ENCODE data around the gene TP53INP2.
"Not testable (repeated sequence)": the region's sequence is repeated elsewhere in the genome, so short reads cannot be mapped to it uniquely, and the experiment has no call there.

TP53INP2 gene

GRCh38 chr20:34704177-34705007, at the start of gene TP53INP2:
TP53INP2 (plus strand) TSS chr20:34704344; CDS start chr20:34708740, 4,396 bp downstream.
- peak; percentile 97 for DNase-seq

- DNase-seq = not testable (repeated sequence)
Observed at GRCh38 chr20:34658654-34659053, 45.5 kb upstream of the TP53INP2 start.

- DNase-seq = not testable (repeated sequence)
Observed at GRCh38 chr20:34661811-34662210, 42.3 kb upstream of the TP53INP2 start.

- no peak for DNase-seq
Observed at GRCh38 chr20:34663213-34663943, 40.8 kb upstream of the TP53INP2 start.

- DNase-seq = not testable (repeated sequence)
Observed at GRCh38 chr20:34664751-34665150, 39.4 kb upstream of the TP53INP2 start.

GRCh38 chr20:34669094-34669493, 35.0 kb upstream of the TP53INP2 start:
- DNase-seq = no peak

- no peak for DNase-seq
Observed at GRCh38 chr20:34673412-34673811, 30.7 kb upstream of the TP53INP2 start.

GRCh38 chr20:34675561-34675960, 28.6 kb upstream of the TP53INP2 start:
- DNase-seq = no peak

- DNase-seq = peak in 1 of 3 donors; percentile 14
Observed at GRCh38 chr20:34675993-34676641, 28.0 kb upstream of the TP53INP2 start.

- peak; percentile 95 to 99 (median 99) for DNase-seq
Observed at GRCh38 chr20:34676642-34677373, 27.3 kb upstream of the TP53INP2 start, which contains the start of gene PIGU. PIGU (minus strand) TSS chr20:34677092; CDS start chr20:34677085, 7 bp downstream.

GRCh38 chr20:34680586-34681175, 23.5 kb upstream of the TP53INP2 start:
- peak; percentile 31 to 82 (median 82) for DNase-seq

- no peak for DNase-seq
Observed at GRCh38 chr20:34683667-34684066, 20.5 kb upstream of the TP53INP2 start.

- DNase-seq = peak; percentile 45 to 67 (median 60)
Observed at GRCh38 chr20:34689486-34689885, 14.7 kb upstream of the TP53INP2 start.

- DNase-seq = no peak
Observed at GRCh38 chr20:34691838-34692237, 12.3 kb upstream of the TP53INP2 start.

- no peak for DNase-seq
Observed at GRCh38 chr20:34693414-34693813, 10.7 kb upstream of the TP53INP2 start.

GRCh38 chr20:34701405-34702085, 2.6 kb upstream of the TP53INP2 start:
- no peak for DNase-seq

- no peak for DNase-seq
Observed at GRCh38 chr20:34703061-34703423, 1.1 kb upstream of the TP53INP2 start.

- DNase-seq = peak; percentile 53 to 69 (median 61)
Observed at GRCh38 chr20:34703424-34704176, 544 bp upstream of the TP53INP2 start.

- no peak for DNase-seq
Observed at GRCh38 chr20:34705008-34705396, 858 bp downstream of the TP53INP2 start.

GRCh38 chr20:34705397-34706301, 1.5 kb downstream of the TP53INP2 start:
- peak; percentile 55 to 73 (median 63) for DNase-seq

All from suppressor macrophage treated with lipopolysaccharide for 1 hour (primary cell).